Ascending aorta (tissue), 2 donors: ENCODE data around the gene SEMA4F. TPM values are rescaled to one million over a fixed set of nuclear protein-coding genes. Genes with fewer than 3 reads are reported as not detected.

ENCODE experiments used
- DNase-seq, 2 donors: peaks; one replicate each; pipeline ENCODE4 v3.0.0-alpha.2; 2019; ENCODE audit warnings: low spot score in 2 of 2
- H3K27ac ChIP-seq, 2 donors: fragments of 200-600 bp; sonication (generic); one replicate each; pipeline ENCODE4 v1.5.1; 2016 to 2017; ENCODE audit warnings: mild to moderate bottlenecking in 1 of 2
- H3K27me3 ChIP-seq: fragments of 200-600 bp; sonication (generic); one replicate; pipeline ENCODE4 v1.5.1; 2017
- H3K36me3 ChIP-seq, 2 donors: fragments of 200-600 bp; sonication (generic); one replicate each; pipeline ENCODE4 v1.5.1; 2016
- H3K4me1 ChIP-seq, 2 donors: fragments of 200-600 bp; sonication (generic); one replicate each; pipeline ENCODE4 v1.5.1; 2016 to 2017; ENCODE audit warnings: mild to moderate bottlenecking in 1 of 2
- H3K4me3 ChIP-seq, 2 donors: fragments of 200-600 bp; sonication (generic); one replicate each; pipeline ENCODE4 v1.5.1; 2016 to 2017; ENCODE audit warnings: mild to moderate bottlenecking in 1 of 2
- H3K9me3 ChIP-seq, 2 donors: fragments of 200-600 bp; sonication (generic); one replicate each; pipeline ENCODE4 v1.5.1; 2016
- intact Hi-C: fragments of 100-400 bp; cut with DNase I; formaldehyde crosslinking; loops from one replicate; pipeline ENCODE4 v1.15.1; 2023
- total RNA-seq: library from RNA; depleted of rRNA; stranded (reverse); fragments of >200 nt; gene quantifications from one replicate; pipeline ENCODE4 v1.1.0, GENCODE V29; 2016
- TF ChIP-seq, protein P1 (sequence below), 3 experiments: fragments of 200-600 bp in 2 of 3; fragments of 450-650 bp in 1 of 3; sonication (generic) in 2 of 3; IDR thresholded peaks; one replicate each; pipeline ENCODE4 v1.5.1; 2016 to 2019; ENCODE audit warnings: antibody characterized with exemption in 3 of 3, mild to moderate bottlenecking in 1 of 3, moderate library complexity in 1 of 3

The SEMA4F gene
- total RNA-seq, 1 donor from 2014 or later, result 0.32 TPM

DNA sequence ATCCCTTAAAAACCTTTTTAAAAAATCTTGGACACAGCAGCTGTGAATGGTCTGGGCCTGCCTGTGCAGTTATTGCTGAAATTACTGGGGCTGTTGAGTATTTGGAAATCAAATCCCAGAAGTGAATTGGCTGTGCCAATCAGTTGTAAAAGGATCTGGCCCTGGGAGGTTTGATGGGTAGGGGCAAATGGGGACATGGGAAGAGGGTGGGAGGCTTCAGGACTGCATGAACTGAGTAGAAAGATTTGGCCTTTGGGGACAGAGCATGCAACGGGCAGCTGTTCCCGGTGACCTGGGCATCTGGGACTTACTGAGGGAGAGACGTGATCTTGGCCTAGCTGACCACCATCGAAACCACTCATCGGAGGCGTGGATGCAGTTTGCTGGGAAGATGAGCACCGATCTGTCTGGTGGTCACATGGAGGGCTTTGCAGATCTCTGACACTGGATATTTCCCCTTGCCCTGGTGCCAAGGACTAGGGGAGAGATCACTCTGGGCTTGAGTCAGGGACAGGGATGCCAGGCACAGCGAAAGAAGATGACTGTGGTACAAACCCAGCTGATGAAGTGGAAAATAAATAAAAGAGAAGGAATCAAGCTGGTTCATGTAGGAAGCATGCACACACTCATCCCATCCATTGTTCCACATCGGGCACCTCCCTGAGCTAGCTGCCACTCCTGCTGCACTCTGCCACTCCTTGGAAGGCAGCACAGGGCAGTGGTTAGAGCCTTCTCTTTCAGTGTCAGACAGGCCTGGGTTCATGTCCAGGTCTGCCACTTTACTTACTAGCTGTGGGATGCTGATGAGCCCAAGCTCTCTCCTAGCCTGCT is 58.4 kb downstream of the SEMA4F start:
- intact Hi-C loops, result no loop called here
- no peak for DNase-seq
- Histone ChIP-seq H3K9me3 (no peaks in the 10 kb centered on the region), H3K4me1 (peaks cover 0 to 3% of the 10 kb centered on the region in 2 donors), H3K4me3 (no peak overlapping the region), H3K27ac (no peak overlapping the region), H3K36me3 (no peaks in the 10 kb centered on the region), H3K27me3 (no peaks in the 10 kb centered on the region)
- TF ChIP-seq, protein P1, sequence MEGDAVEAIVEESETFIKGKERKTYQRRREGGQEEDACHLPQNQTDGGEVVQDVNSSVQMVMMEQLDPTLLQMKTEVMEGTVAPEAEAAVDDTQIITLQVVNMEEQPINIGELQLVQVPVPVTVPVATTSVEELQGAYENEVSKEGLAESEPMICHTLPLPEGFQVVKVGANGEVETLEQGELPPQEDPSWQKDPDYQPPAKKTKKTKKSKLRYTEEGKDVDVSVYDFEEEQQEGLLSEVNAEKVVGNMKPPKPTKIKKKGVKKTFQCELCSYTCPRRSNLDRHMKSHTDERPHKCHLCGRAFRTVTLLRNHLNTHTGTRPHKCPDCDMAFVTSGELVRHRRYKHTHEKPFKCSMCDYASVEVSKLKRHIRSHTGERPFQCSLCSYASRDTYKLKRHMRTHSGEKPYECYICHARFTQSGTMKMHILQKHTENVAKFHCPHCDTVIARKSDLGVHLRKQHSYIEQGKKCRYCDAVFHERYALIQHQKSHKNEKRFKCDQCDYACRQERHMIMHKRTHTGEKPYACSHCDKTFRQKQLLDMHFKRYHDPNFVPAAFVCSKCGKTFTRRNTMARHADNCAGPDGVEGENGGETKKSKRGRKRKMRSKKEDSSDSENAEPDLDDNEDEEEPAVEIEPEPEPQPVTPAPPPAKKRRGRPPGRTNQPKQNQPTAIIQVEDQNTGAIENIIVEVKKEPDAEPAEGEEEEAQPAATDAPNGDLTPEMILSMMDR (IDR thresholded peaks at IDR 0.05), result no peak

DNA sequence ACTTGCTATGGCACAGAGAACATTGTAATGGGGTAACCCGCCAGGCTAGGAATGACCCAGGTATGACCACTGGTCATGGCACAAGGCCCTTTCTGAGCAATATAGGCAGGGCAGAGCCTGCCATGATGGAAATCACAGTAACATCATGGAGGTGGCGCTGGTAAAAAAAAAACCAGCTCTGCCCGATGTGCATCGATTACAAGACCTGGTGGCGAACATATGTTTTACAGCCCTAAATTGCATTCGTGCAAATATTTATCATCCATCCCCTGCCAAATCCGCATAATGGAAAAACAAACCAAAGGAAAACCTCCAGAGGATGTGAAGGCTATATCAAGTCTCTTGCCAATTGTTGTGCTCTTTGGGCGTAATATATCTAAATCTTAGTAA is 60.6 kb downstream of the SEMA4F start:
- intact Hi-C loops, result loop anchor here (1.0 to 2.0 kb wide), 4 partner anchors 26 to 244 kb away; partner anchors contain the start of genes HK2 and POLE4
- TF ChIP-seq, protein P1 (IDR thresholded peaks at IDR 0.05), result no peak
- peak overlapping the region in 1 of 2 donors; percentile 83 for H3K27ac ChIP-seq
- H3K9me3 ChIP-seq, result no peaks in the 10 kb centered on the region
- no peaks in the 10 kb centered on the region for H3K36me3 ChIP-seq
- H3K27me3 ChIP-seq, result no peaks in the 10 kb centered on the region
- DNase-seq, result no peak
- peak overlapping the region in 1 of 2 donors; percentile 79 for H3K4me3 ChIP-seq
- H3K4me1 ChIP-seq, result peaks cover 0 to 3% of the 10 kb centered on the region in 2 donors

DNA sequence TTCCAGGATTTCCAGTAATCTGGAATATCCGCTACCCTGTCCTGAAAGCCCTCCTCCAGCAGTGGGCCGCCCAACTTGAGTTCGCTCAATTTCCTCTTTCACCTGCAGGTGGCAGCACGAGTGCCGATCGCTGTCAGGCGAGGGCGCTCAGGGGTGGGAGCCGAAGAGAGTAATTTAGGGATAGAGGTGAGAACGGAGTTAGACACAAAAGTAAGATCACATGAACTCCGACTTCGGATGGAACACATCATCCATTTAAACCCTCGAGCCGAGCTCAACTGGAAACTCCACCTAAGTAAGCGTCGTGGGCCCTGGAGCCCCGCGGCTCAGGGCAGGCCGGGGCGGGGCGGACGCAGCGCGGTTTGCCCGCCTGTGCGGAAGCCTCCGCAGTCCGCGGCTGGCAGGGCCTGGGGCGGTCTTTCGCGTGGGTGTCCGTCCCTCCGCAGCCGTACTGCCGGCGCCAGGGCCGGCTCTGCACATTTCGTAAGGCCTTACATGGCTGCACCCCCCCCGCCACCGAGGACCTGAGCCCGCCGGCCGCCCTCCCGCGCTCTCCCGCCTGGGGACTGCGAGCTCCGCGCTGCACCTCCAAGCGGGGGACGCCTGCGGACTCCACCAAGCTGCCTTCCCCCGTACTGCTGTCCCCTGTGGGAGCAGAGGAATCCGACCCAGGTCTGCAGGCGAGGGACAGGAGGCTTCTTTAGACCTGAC is 61.2 kb downstream of the SEMA4F start:
- TF ChIP-seq, protein P1 (IDR thresholded peaks at IDR 0.05), result peak; percentile 87 to 96 (median 89)
- Histone ChIP-seq H3K36me3 (no peaks in the 10 kb centered on the region), H3K9me3 (no peaks in the 10 kb centered on the region), H3K27ac (peak overlapping the region in 1 of 2 donors; percentile 83), H3K4me1 (peaks cover 0 to 3% of the 10 kb centered on the region in 2 donors), H3K4me3 (peak overlapping the region; percentile 54 to 79), H3K27me3 (no peaks in the 10 kb centered on the region)
- peak; percentile 35 to 92 for DNase-seq
- intact Hi-C loops, result loop anchor here (1.0 to 2.0 kb wide), 4 partner anchors 26 to 243 kb away; partner anchors contain the start of genes HK2 and POLE4

DNA sequence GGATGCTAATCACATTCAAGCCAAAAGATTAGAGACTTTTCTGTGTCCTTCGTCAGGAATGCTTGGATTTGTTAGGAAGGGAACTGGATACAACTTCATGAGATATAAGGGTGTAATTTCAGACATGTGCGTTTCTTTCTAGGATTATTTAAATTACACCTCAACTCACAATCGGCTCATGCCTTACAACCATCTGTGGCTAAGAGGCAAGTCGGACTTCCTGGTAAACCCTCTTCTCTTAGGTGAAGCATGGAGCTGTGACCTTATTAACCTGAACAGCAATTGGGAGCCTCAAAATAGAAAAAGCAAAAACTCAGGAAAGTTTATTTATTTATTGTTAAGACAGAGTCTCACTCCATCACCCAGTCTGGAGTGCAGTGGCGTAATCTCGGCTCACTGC is 61.8 kb downstream of the SEMA4F start:
- no peaks in the 10 kb centered on the region for H3K9me3 ChIP-seq
- peak overlapping the region in 1 of 2 donors; percentile 83 for H3K27ac ChIP-seq
- DNase-seq, result no peak
- peaks cover 0 to 3% of the 10 kb centered on the region in 2 donors for H3K4me1 ChIP-seq
- intact Hi-C loops, result loop anchor here (1.0 to 2.0 kb wide), 4 partner anchors 25 to 242 kb away; partner anchors contain the start of genes HK2 and POLE4
- TF ChIP-seq, protein P1 (IDR thresholded peaks at IDR 0.05), result no peak
- no peaks in the 10 kb centered on the region for H3K27me3 ChIP-seq
- H3K4me3 ChIP-seq, result peak overlapping the region; percentile 54 to 79
- H3K36me3 ChIP-seq, result no peaks in the 10 kb centered on the region

DNA sequence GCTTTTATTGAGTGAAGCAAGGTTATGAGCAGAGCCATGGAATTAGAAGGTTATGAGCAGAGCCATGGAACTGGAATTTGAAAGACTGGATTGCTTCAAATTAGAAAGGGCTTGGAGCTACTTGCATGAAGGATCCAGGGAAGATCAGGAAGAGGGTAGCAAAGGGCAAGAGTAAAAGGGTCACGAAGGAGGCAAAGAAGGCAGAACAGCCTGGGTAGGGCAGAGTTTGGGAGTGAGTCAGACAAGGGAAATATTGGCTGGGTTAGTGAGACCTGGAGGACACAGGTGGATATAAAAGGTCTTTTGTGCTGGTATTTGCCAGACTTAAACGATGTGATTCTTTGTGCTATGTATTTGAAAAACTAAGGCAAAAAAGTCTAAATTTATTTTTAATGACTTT is 65.0 kb downstream of the SEMA4F start:
- no peak overlapping the region for H3K27ac ChIP-seq
- no peaks in the 10 kb centered on the region for H3K36me3 ChIP-seq
- peaks cover 0 to 3% of the 10 kb centered on the region in 2 donors for H3K4me1 ChIP-seq
- no peaks in the 10 kb centered on the region for H3K9me3 ChIP-seq
- no peaks in the 10 kb centered on the region for H3K27me3 ChIP-seq
- TF ChIP-seq, protein P1 (IDR thresholded peaks at IDR 0.05), result no peak
- H3K4me3 ChIP-seq, result no peak overlapping the region
- DNase-seq, result no peak
- intact Hi-C loops, result no loop called here
